ENCODE data around the gene FBXW10B.
"Not testable (repeated sequence)": the region's sequence is repeated elsewhere in the genome, so short reads cannot be mapped to it uniquely, and the experiment has no call there.

FBXW10B gene

DNA sequence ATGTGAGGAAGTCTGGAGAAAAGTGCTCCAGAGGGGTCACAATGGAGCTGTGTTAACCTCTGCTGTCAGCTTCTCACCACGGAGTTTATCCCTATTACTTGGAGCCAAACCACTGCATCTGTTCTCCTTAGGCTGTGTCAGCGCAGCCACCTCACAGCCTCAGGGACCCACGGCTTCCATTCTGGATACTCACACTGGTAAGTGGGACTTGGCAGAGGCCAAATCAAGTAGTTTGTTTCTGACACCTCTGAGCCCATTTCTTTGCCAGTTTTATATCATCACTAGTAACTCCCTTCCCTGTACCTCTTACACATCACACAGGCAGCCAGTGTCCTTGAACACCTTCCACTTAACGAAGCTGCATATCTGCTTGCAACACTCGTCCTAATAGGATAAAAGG, 44.8 kb downstream of the FBXW10B start:
- not testable (repeated sequence) for H3K4me2 ChIP-seq (ENCODE audit: low read length); H3K79me2 ChIP-seq (ENCODE audit: control insufficient read depth, low read length); H4K20me1 ChIP-seq (ENCODE audit: control insufficient read depth, insufficient read depth, low read depth, low read length); H3K27me3 ChIP-seq (ENCODE audit: control insufficient read depth, low read length); H3K4me3 ChIP-seq (ENCODE audit: low read length); H3K9me3 ChIP-seq (ENCODE audit: control insufficient read depth, insufficient read depth, low read length); H3F3A ChIP-seq (ENCODE audit: control insufficient read depth, insufficient read depth); H3K4me1 ChIP-seq (ENCODE audit: control insufficient read depth, low read length); H3K9me2 ChIP-seq (replicated peaks; ENCODE audit: control insufficient read depth, low read length); H3K36me3 ChIP-seq (ENCODE audit: control insufficient read depth, low read length); H3K27ac ChIP-seq (ENCODE audit: low read depth, low read length)

- not testable (repeated sequence) for H3K4me1 ChIP-seq (ENCODE audit: control insufficient read depth, low read length); H3K36me3 ChIP-seq (ENCODE audit: control insufficient read depth, low read length); H3K9me3 ChIP-seq (ENCODE audit: control insufficient read depth, insufficient read depth, low read length); H4K20me1 ChIP-seq (ENCODE audit: control insufficient read depth, insufficient read depth, low read depth, low read length); H3F3A ChIP-seq (ENCODE audit: control insufficient read depth, insufficient read depth); H3K4me3 ChIP-seq (ENCODE audit: low read length); H3K27me3 ChIP-seq (ENCODE audit: control insufficient read depth, low read length); H3K27ac ChIP-seq (ENCODE audit: low read depth, low read length); H3K9me2 ChIP-seq (replicated peaks; ENCODE audit: control insufficient read depth, low read length); H3K79me2 ChIP-seq (ENCODE audit: control insufficient read depth, low read length); H3K4me2 ChIP-seq (ENCODE audit: low read length)
Measured at GRCh38 chr17:15573870-15574269, 45.6 kb downstream of the FBXW10B start.

All from DOHH2 (cell line).